H9 (cell line): ENCODE measurements around the gene COX11. TPM values are rescaled to one million over a fixed set of nuclear protein-coding genes. Genes with fewer than 3 reads are reported as not detected.

ENCODE experiments used
- DNase-seq: peaks from one replicate; pipeline ENCODE4 v3.0.0-alpha.2; 2017
- H2AFZ ChIP-seq: one replicate; pipeline ENCODE4 v1.6.1; 2013; ENCODE audit warnings: mild to moderate bottlenecking, low read length, control low read depth, moderate library complexity
- H2AK5ac ChIP-seq: 2 replicates; pipeline ENCODE4 v1.6.1; 2013; ENCODE audit warnings: low read length, control low read depth, mixed read lengths; ENCODE audit not compliant: insufficient read length
- H2BK120ac ChIP-seq: one replicate; pipeline ENCODE4 v1.6.1; 2013; ENCODE audit warnings: low read depth, mild to moderate bottlenecking, low read length, control low read depth, inconsistent platforms; ENCODE audit not compliant: poor library complexity, severe bottlenecking
- H2BK12ac ChIP-seq: 2 replicates; pipeline ENCODE4 v1.6.1; 2013; ENCODE audit warnings: low read length, control low read depth, mixed read lengths, low read depth; ENCODE audit not compliant: insufficient read length
- H2BK15ac ChIP-seq: 2 replicates; pipeline ENCODE4 v1.6.1; 2013; ENCODE audit warnings: low read depth, low read length, control low read depth
- H2BK20ac ChIP-seq: one replicate; pipeline ENCODE4 v1.6.1; 2013; ENCODE audit warnings: low read depth, mild to moderate bottlenecking, low read length, control low read depth, inconsistent platforms; ENCODE audit not compliant: poor library complexity, severe bottlenecking
- H2BK5ac ChIP-seq: 2 replicates; pipeline ENCODE4 v1.6.1; 2013; ENCODE audit warnings: low read length, control low read depth, mixed read lengths; ENCODE audit not compliant: insufficient read length
- H3K14ac ChIP-seq: 2 replicates; pipeline ENCODE4 v1.6.1; 2013; ENCODE audit warnings: low read length, control low read depth; ENCODE audit not compliant: insufficient read depth
- H3K18ac ChIP-seq: 2 replicates; pipeline ENCODE4 v1.6.1; 2013; ENCODE audit warnings: low read depth, mild to moderate bottlenecking, mixed read lengths, low read length, control low read depth; ENCODE audit not compliant: insufficient read length
- H3K23ac ChIP-seq: 2 replicates; pipeline ENCODE4 v1.6.1; 2013; ENCODE audit warnings: low read length, control low read depth, mixed read lengths, low read depth; ENCODE audit not compliant: insufficient read length
- H3K23me2 ChIP-seq: 2 replicates; pipeline ENCODE4 v1.6.1; 2013; ENCODE audit warnings: low read depth, mild to moderate bottlenecking, mixed read lengths, low read length, control low read depth; ENCODE audit not compliant: insufficient read length, poor library complexity, severe bottlenecking
- H3K27ac ChIP-seq: 2 replicates; pipeline ENCODE4 v1.5.1; 2013; ENCODE audit warnings: low read length, control low read depth, mixed read lengths, low read depth; ENCODE audit not compliant: insufficient read length
- H3K27me3 ChIP-seq: 2 replicates; pipeline ENCODE4 v1.6.1; 2013; ENCODE audit warnings: low read length, control low read depth, inconsistent platforms; ENCODE audit not compliant: insufficient read depth
- H3K4ac ChIP-seq: 2 replicates; pipeline ENCODE4 v1.6.1; 2013; ENCODE audit warnings: low read depth, mild to moderate bottlenecking, control low read depth, inconsistent platforms, low read length, moderate library complexity
- H3K4me1 ChIP-seq: 2 replicates; pipeline ENCODE4 v1.6.1; 2013; ENCODE audit warnings: low read length, control low read depth, inconsistent platforms; ENCODE audit not compliant: insufficient read depth
- H3K4me2 ChIP-seq: 2 replicates; pipeline ENCODE4 v1.6.1; 2013; ENCODE audit warnings: low read length, control low read depth, mixed read lengths; ENCODE audit not compliant: insufficient read length, insufficient read depth
- H3K56ac ChIP-seq: 2 replicates; pipeline ENCODE4 v1.6.1; 2013; ENCODE audit warnings: low read depth, mild to moderate bottlenecking, mixed read lengths, low read length, control low read depth; ENCODE audit not compliant: insufficient read length
- H3K79me1 ChIP-seq: 2 replicates; pipeline ENCODE4 v1.6.1; 2013; ENCODE audit warnings: low read depth, mild to moderate bottlenecking, moderate library complexity, low read length, control low read depth, inconsistent platforms; ENCODE audit not compliant: insufficient read depth, poor library complexity, severe bottlenecking
- H3K79me2 ChIP-seq: 2 replicates; pipeline ENCODE4 v1.6.1; 2013; ENCODE audit warnings: low read length, control low read depth, inconsistent platforms; ENCODE audit not compliant: insufficient read depth
- H3K9ac ChIP-seq: 2 replicates; pipeline ENCODE4 v1.6.1; 2013; ENCODE audit warnings: low read length, control low read depth, mixed read lengths; ENCODE audit not compliant: insufficient read length; ENCODE audit errors: extremely low read depth
- H3K9me3 ChIP-seq: one replicate; pipeline ENCODE4 v1.6.1; 2013; ENCODE audit warnings: low read depth, low read length, inconsistent platforms; ENCODE audit not compliant: control insufficient read depth
- H3T11ph ChIP-seq: one replicate; pipeline ENCODE4 v1.6.1; 2013; ENCODE audit warnings: mild to moderate bottlenecking, low read length, control low read depth, inconsistent platforms
- H4K20me1 ChIP-seq: one replicate; pipeline ENCODE4 v1.6.1; 2013; ENCODE audit not compliant: control insufficient read depth, insufficient read length, insufficient read depth
- H4K5ac ChIP-seq: 2 replicates; pipeline ENCODE4 v1.6.1; 2013; ENCODE audit warnings: low read depth, mild to moderate bottlenecking, mixed read lengths, low read length, control low read depth; ENCODE audit not compliant: insufficient read length
- H4K8ac ChIP-seq: replicated peaks from 2 replicates; pipeline ENCODE4 v1.6.1; 2013; ENCODE audit warnings: low read length, control low read depth, mixed read lengths, low read depth; ENCODE audit not compliant: insufficient read length
- H4K91ac ChIP-seq: 2 replicates; pipeline ENCODE4 v1.6.1; 2013; ENCODE audit warnings: low read depth, mild to moderate bottlenecking, moderate library complexity, mixed read lengths, low read length, control low read depth; ENCODE audit not compliant: insufficient read length
- H3K27ac Mint-ChIP-seq, 3 experiments: 2 replicates in 2 of 3; 3 replicates in 1 of 3; pipeline ENCODE4 v1.8.0; 2020 to 2021; ENCODE audit warnings: mixed read lengths in 3 of 3, mild to moderate bottlenecking in 1 of 3, moderate library complexity in 1 of 3
- H3K27me3 Mint-ChIP-seq: 2 replicates; pipeline ENCODE4 v1.8.0; 2021; ENCODE audit warnings: low read depth, mild to moderate bottlenecking, moderate library complexity, mixed read lengths
- H3K36me3 Mint-ChIP-seq, 3 experiments: 2 replicates in 2 of 3; 3 replicates in 1 of 3; pipeline ENCODE4 v1.8.0; 2020 to 2021; ENCODE audit warnings: low read depth in 3 of 3, mixed read lengths in 3 of 3; ENCODE audit not compliant: insufficient read depth in 1 of 3
- H3K4me1 Mint-ChIP-seq, 2 experiments: 2 replicates each; pipeline ENCODE4 v1.8.0; 2020; ENCODE audit warnings: mixed read lengths in 2 of 2
- H3K4me3 Mint-ChIP-seq, 2 experiments: 2 replicates in 1 of 2; 3 replicates in 1 of 2; pipeline ENCODE4 v1.8.0; 2020 to 2021; ENCODE audit warnings: mild to moderate bottlenecking in 2 of 2, mixed read lengths in 2 of 2, moderate library complexity in 1 of 2
- H3K9me3 Mint-ChIP-seq, 2 experiments: 2 replicates in 1 of 2; 3 replicates in 1 of 2; pipeline ENCODE4 v1.8.0; 2020; ENCODE audit warnings: mild to moderate bottlenecking in 2 of 2, mixed read lengths in 2 of 2, moderate library complexity in 1 of 2
- CTCF ChIP-seq: fragments of 200-600 bp; sonication (generic); conservative IDR thresholded peaks from 3 replicates; pipeline ENCODE4 v1.8.0; 2021; ENCODE audit warnings: antibody characterized with exemption, mild to moderate bottlenecking
- WGBS: extraction: QIAGEN DNeasy Blood & Tissue Kit; methylation state at CpG from one replicate; pipeline ENCODE4 v1.1.7; 2013; ENCODE audit warnings: missing lambda C conversion rate, low lambda C conversion rate, mixed read lengths; ENCODE audit not compliant: insufficient read length; ENCODE audit errors: extremely low coverage; 5-methylcytosine and 5-hydroxymethylcytosine counted together
- total RNA-seq: library from RNA; stranded (reverse); gene quantifications from 2 replicates; pipeline ENCODE4 v1.2.1, GENCODE V29; 2021

Gene COX11
- total RNA-seq, 1 experiment from 2014 or later: 76.1 TPM

GRCh38 chr17:54932711-54933110, 35.7 kb downstream of the COX11 start:
- no peak overlapping the region for H3K4me3 Mint-ChIP-seq

More at GRCh38 chr17:54932711-54933110, 35.7 kb downstream of the COX11 start:
- no peak overlapping the region for H2BK5ac ChIP-seq
- no peak overlapping the region for H3K14ac ChIP-seq
- no peak overlapping the region for H4K8ac ChIP-seq
- peaks cover under 1% of the 10 kb centered on the region for H3K79me1 ChIP-seq
- H3K27ac ChIP-seq: no peak overlapping the region
- H3K27me3 ChIP-seq: no peaks in the 10 kb centered on the region
- no peak overlapping the region for H3K18ac ChIP-seq
- no CpG with 5 or more reads among the region's 1 CpG for WGBS
- no peak overlapping the region for H4K5ac ChIP-seq
- H3K4me2 ChIP-seq: no peak overlapping the region
- H3K27me3 Mint-ChIP-seq: peaks cover 1% of the 10 kb centered on the region; the same call in 1 of the 2 replicates
- no peaks in the 10 kb centered on the region for H4K20me1 ChIP-seq
- TF ChIP-seq CTCF: no peak
- peaks cover 45 to 78% (median 76%) of the 10 kb centered on the region in 3 experiments for H3K36me3 Mint-ChIP-seq
- no peak overlapping the region for H4K91ac ChIP-seq
- H2BK12ac ChIP-seq: no peak overlapping the region
- H3K9ac ChIP-seq: no peak overlapping the region
- no peaks in the 10 kb centered on the region for H3K79me2 ChIP-seq
- H3K27ac Mint-ChIP-seq: no peak overlapping the region
- H2AK5ac ChIP-seq: no peak overlapping the region
- no peaks in the 10 kb centered on the region for H3K4me1 ChIP-seq
- no peak overlapping the region for H2BK15ac ChIP-seq
- no peaks in the 10 kb centered on the region for H3K23me2 ChIP-seq
- H2BK20ac ChIP-seq: no peak overlapping the region
- no peak overlapping the region for H3T11ph ChIP-seq
- no peak overlapping the region for H3K56ac ChIP-seq
- H3K4me1 Mint-ChIP-seq: no peaks in the 10 kb centered on the region
- H3K9me3 Mint-ChIP-seq: no peaks in the 10 kb centered on the region
- DNase-seq: no peak
- H3K9me3 ChIP-seq: no peaks in the 10 kb centered on the region
- no peak overlapping the region for H2AFZ ChIP-seq
- H2BK120ac ChIP-seq: no peak overlapping the region
- H3K23ac ChIP-seq: no peak overlapping the region
- no peak overlapping the region for H3K4ac ChIP-seq
